HG03039 (cell line): ENCODE data around the gene RFPL4AL1.
"Not testable (repeated sequence)": the region's sequence is repeated elsewhere in the genome, so short reads cannot be mapped to it uniquely, and the experiment has no call there.

ENCODE experiments used
- ATAC-seq: cut with Tn5 transposase; IDR thresholded peaks from one replicate; pipeline ENCODE4 v1.9.1; 2021; ENCODE audit warnings: mild to moderate bottlenecking, moderate library complexity; ENCODE audit not compliant: unreplicated experiment

RFPL4AL1 gene

DNA sequence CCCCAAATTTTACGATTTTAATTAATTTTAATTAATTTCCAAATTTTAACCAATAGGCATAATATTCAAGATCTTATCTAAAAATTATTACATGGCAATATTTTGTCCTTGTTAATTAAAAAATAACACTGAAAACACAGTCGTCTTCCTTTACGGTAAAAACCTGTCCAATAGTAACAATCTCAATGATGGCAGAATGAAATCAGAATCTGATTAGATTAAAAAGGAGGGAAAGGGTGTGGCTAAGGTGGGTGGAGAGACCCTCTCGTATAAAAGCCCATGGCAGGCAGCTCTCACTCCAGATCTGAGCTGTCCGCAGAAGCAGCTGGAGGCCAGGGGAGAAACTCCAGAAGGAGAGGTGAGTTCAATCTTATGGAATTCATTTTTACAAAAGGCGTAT lies at the start of gene RFPL4AL1:
Gene RFPL4AL1 (plus strand): TSS at position 301 of the 400 bp plus-strand sequence. CDS start 2,687 bp downstream, outside the sequence.
- ATAC-seq, result not testable (repeated sequence)

- ATAC-seq, result no peak
These were observed 48.6 kb upstream of the RFPL4AL1 start for GRCh38 chr19:55720214-55720746.

DNA sequence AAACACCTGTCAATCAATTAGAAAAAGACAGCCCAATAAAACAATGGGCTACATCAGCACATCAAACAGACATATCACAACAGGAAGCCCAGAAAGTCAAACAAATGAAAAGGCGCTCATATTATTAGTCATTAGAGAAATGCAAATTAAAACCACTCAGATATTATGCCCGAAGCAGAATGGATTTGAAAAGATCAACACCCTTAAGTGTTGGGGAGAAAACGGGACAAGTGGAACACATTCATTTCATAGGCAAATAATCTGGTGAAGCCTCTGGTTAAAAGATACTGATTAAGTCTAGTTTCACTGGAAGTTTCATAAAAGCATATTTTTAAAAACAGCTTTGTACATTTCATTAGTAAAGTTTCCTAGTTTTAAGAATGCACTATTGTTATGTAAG lies 48.1 kb upstream of the RFPL4AL1 start:
- no peak for ATAC-seq

DNA sequence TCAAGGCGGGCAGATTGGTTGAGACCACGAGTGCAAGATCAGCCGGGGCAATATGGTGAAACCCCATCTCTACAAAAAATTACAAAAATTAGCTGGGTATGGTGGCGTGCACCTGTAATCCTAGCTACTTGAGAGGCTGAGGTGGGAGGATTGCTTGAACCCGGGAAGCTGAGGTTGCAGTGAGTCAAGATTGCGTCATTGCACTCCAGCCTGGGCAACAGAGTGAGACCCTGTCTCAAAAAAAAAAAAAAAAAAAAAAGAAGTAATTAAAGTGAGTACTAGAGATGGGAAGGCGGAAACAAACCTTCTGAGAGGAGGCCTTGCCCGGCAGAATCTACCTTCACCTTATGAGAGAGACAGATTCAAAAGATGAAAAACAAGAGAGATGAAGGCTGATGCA lies 45.4 kb upstream of the RFPL4AL1 start:
- no peak for ATAC-seq

GRCh38 chr19:55730378-55730777 lies 38.5 kb upstream of the RFPL4AL1 start:
- ATAC-seq, result not testable (repeated sequence)

DNA sequence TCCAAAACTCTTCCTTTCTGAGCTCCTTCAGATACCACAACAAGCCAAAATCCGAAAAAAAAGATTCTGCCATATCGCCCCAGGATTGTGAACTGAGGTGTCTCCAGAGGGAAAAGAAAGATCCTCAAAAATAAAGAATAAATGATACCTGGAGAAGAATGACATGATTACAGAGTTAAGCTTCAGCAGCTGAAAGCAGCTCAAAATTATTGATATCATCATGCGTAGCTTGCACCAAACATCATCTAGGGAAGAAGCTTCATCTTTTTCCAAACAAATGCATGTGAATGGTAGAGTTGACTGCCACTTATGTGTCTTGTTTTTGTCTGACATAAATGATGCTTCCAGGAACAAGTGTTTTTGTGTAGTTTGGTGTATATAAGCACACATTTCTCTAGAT lies 30.6 kb upstream of the RFPL4AL1 start, which contains the start of gene NLRP9:
Gene NLRP9 (minus strand): TSS at position 101 of the 400 bp plus-strand sequence. CDS start 28 bp downstream, at position 73.
- ATAC-seq, result no peak

- no peak for ATAC-seq
These were observed 18.2 kb upstream of the RFPL4AL1 start for GRCh38 chr19:55750715-55751114.

GRCh38 chr19:55753401-55753800 lies 15.5 kb upstream of the RFPL4AL1 start:
- ATAC-seq, result no peak

DNA sequence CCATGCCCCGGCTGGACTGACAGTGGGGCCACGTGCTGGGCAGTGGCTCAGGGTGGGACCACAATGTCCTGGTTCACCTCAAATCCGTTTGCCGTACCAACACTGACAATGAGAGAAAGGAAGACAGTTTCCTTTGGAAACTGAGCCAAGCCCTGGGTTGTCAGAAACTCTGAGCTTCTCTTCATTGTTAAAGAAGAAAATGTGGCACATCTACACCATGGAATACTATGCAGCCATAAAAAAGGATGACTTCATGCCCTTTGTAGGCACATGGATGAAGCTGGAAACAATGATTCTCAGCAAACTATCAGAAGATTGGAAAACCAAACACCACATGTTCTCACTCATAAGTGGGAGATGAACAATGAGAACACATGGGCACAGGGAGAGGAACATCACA lies 12.1 kb upstream of the RFPL4AL1 start:
- not testable (repeated sequence) for ATAC-seq

DNA sequence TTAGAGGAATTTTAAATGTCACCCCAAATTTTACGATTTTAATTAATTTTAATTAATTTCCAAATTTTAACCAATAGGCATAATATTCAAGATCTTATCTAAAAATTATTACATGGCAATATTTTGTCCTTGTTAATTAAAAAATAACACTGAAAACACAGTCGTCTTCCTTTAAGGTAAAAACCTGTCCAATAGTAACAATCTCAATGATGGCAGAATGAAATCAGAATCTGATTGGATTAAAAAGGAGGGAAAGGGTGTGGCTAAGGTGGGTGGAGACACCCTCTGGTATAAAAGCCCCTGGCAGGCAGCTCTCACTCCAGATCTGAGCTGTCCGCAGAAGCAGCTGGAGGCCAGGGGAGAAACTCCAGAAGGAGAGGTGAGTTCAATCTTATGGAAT lies 10.1 kb upstream of the RFPL4AL1 start, which contains the start of gene RFPL4A:
Gene RFPL4A (plus strand): TSS at position 301 of the 400 bp plus-strand sequence. CDS start 2,704 bp downstream, outside the sequence.
- not testable (repeated sequence) for ATAC-seq

DNA sequence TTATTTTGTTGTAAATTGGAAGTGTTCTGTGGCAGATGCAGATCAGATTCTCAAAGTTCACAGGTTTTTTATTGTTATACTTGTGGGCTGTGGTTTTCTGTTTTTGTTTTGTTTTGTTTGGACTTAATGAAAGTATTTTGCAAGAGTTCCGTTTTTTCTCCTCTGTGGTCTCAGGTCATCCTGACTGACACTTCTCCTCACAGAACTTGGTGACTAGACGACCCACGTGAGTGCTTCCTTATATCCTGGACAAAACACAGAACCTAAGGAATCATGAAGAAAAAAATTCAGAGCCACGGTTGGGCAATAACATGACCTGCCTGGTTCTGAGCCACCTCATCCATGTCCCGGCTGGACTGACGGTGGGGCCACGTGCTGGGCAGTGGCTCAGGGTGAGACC lies 2.5 kb upstream of the RFPL4AL1 start:
- ATAC-seq, result no peak

GRCh38 chr19:55769632-55770031 lies 714 bp downstream of the RFPL4AL1 start:
- not testable (repeated sequence) for ATAC-seq

- ATAC-seq, result no peak
These were observed 8.6 kb downstream of the RFPL4AL1 start for GRCh38 chr19:55777528-55777927.

- ATAC-seq, result no peak
These were observed 9.4 kb downstream of the RFPL4AL1 start for GRCh38 chr19:55778331-55778730.

DNA sequence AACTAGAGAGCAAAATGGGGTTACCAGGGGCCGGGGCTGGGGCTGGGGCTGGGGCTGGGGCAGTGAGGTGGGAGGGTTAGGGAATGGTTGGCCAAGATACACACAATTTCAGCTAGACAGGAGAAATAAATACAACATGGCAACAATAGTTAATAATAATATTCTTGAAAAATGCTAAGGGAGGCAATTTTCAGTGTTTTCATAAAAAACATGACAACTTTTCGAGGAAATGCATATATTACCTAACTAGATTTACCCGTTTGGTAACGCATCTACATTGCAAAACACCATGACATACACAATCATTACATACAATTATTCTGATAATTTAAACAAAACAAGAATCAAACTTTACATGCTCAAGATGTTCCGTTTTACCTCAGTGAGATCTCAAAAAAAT lies 12.2 kb downstream of the RFPL4AL1 start:
- ATAC-seq, result no peak

GRCh38 chr19:55795021-55795420 lies 26.1 kb downstream of the RFPL4AL1 start:
- ATAC-seq, result no peak

DNA sequence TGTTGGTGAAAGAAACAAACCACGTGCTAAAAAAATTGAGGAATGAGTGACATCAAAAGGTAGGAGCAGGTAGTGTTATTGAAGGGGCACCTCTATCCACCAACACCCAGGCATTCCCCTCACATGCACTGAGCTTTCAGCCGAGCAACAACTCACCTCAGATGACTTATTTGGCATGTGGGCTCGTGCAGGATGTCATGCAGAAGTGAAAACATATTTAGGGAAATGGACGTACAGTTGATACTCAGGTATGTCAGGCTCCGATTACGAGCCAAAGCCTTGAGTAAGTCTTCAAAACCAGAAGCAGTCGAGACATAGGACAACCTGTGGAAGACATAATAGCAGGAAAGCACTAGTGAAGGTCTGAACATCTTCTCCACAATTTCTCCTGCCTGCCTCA lies 32.5 kb downstream of the RFPL4AL1 start:
- ATAC-seq, result no peak

- no peak for ATAC-seq
These were observed 33.4 kb downstream of the RFPL4AL1 start for GRCh38 chr19:55802281-55802680.

GRCh38 chr19:55809381-55810058 lies 40.6 kb downstream of the RFPL4AL1 start:
- ATAC-seq, result no peak

DNA sequence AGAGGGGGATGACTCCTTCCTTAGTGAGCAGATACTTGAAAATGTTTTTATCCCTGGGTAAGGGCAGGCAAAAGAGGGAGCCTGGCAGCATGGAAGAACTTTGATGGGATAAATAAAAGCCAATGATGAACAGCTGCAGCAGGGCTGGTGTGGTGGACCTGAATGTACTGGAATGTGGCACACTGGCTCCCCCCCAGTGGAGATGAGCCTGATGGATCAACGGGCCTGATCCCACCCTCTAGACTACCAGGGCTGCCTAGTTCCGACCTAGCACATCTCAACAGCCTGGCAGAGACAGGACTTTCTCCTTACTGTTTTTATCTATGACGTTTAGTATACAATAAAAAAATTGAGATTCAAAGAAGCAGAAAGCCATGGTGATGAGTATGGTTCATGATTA lies 42.4 kb downstream of the RFPL4AL1 start:
- ATAC-seq, result no peak

- ATAC-seq, result no peak
These were observed 43.5 kb downstream of the RFPL4AL1 start for GRCh38 chr19:55812449-55812848.

- ATAC-seq, result no peak
These were observed 45.0 kb downstream of the RFPL4AL1 start for GRCh38 chr19:55813906-55814305.
